Stomach (tissue), 9 donors: Measurements from ENCODE around the gene TMEM236. TPM values are rescaled to one million over a fixed set of nuclear protein-coding genes. Genes with fewer than 3 reads are reported as not detected.
A peak's percentile ranks its signal among the peaks of the same experiment; 100 is the strongest.
"Not testable (repeated sequence)": the region's sequence is repeated elsewhere in the genome, so short reads cannot be mapped to it uniquely, and the experiment has no call there.

Experiments
- DNase-seq, 2 donors: peaks; one replicate each; pipeline versions ENCODE4 v3.0.0 to v3.0.0-alpha.2; 2013 to 2019
- H3K27ac ChIP-seq, 5 donors: fragments of 200-600 bp in 4 of 5; sonication (generic) in 4 of 5; one replicate each; pipeline ENCODE4 v1.5.1; 2013 to 2019; ENCODE audit warnings: mild to moderate bottlenecking in 1 of 5, moderate library complexity in 1 of 5
- H3K27me3 ChIP-seq, 3 donors: fragments of 200-600 bp; sonication (generic); one replicate each; pipeline ENCODE4 v1.5.1; 2017 to 2019; ENCODE audit warnings: mixed run types in 1 of 3
- H3K36me3 ChIP-seq, 4 donors: fragments of 200-600 bp; sonication (generic); 1 replicate in 3 of 4; 2 replicates in 1 of 4; pipeline ENCODE4 v1.5.1; 2016 to 2019
- H3K4me1 ChIP-seq, 4 donors: fragments of 200-600 bp; sonication (generic); one replicate each; pipeline ENCODE4 v1.5.1; 2016 to 2019
- H3K4me3 ChIP-seq, 4 donors: fragments of 200-600 bp; sonication (generic) in 3 of 4; one replicate each; pipeline ENCODE4 v1.5.1; 2016 to 2019; ENCODE audit warnings: mild to moderate bottlenecking in 1 of 4
- H3K9me3 ChIP-seq, 4 donors: fragments of 200-600 bp; sonication (generic); one replicate each; pipeline ENCODE4 v1.5.1; 2016 to 2019
- EP300 ChIP-seq: sonication (generic); formaldehyde crosslinking; IDR thresholded peaks from one replicate; pipeline ENCODE4 v1.6.1; 2017; ENCODE audit warnings: antibody characterized with exemption
- POLR2A ChIP-seq, 4 donors: fragments of 450-650 bp; IDR thresholded peaks; one replicate each; pipeline ENCODE4 v1.6.1; 2016; ENCODE audit warnings: antibody characterized with exemption in 4 of 4, control low read depth in 2 of 4, mild to moderate bottlenecking in 1 of 4, moderate library complexity in 1 of 4
- POLR2AphosphoS5 ChIP-seq, 3 donors: sonication (generic); formaldehyde crosslinking; IDR thresholded peaks; one replicate each; pipeline ENCODE4 v1.6.1; 2016; ENCODE audit warnings: antibody characterized with exemption in 3 of 3
- WGBS, 5 donors: extraction: QIAGEN DNeasy Blood & Tissue Kit in 3 of 5; methylation state at CpG; one replicate each; pipeline versions ENCODE4 v1.1.5 to v1.1.7; 2013 to 2018; 5-methylcytosine and 5-hydroxymethylcytosine counted together
- intact Hi-C: fragments of 100-400 bp; cut with DNase I; formaldehyde crosslinking; loops from one replicate; pipeline ENCODE4 v1.15.1; 2023; ENCODE audit warnings: low total_unique reads
- polyA plus RNA-seq, 3 donors: library from polyadenylated mRNA; stranded (reverse); fragments of 200-250 nt; gene quantifications; one replicate each; pipeline ENCODE4 v1.2.3, GENCODE V29; 2013
- total RNA-seq, 5 donors: library from RNA; depleted of rRNA; stranded (reverse); fragments of >200 nt; gene quantifications; one replicate each; pipeline versions ENCODE4 v1.1.0 to v1.2.3, GENCODE V29; 2014 to 2016
- TF ChIP-seq, protein P1 (sequence below), 7 experiments: fragments of 450-650 bp in 4 of 7; fragments of 200-600 bp in 3 of 7; sonication (generic) in 3 of 7; IDR thresholded peaks; one replicate each; pipeline ENCODE4 v1.5.1; 2016 to 2019; ENCODE audit warnings: antibody characterized with exemption in 7 of 7, control low read depth in 2 of 7, mild to moderate bottlenecking in 1 of 7
- donor health status: healthy with polysubstance abuse.
- donor health status: Bipolar disorder and iron deficiency.
- donor health status: healthy.

Gene TMEM236
- total and polyA plus RNA-seq, 8 donors = 0.08 to 9.6 (median 1.3) TPM; not detected in 2

DNA sequence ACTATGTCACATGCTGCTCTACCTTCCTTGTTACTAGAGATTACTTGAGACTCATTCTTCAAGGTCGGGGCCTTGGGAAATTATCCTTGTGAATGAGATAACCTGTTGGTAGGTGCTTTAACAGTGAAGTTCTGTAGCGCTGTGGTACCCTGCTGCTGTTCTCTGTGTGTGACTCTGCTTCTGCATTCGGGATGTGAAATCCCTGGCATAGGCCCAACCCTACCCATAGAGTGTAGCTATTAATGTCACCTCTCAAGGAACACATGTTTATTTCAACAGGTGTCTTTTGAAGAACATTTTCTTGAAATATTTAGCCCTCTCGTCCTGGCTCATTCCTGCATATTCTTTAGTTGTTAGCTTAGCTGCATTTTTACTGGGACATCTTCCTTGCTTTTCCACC is 41.8 kb upstream of the TMEM236 start:
- H3K27me3 ChIP-seq = no peaks in the 10 kb centered on the region
- DNase-seq = peak in 1 of 2 donors; percentile 20
- no peak overlapping the region for H3K4me3 ChIP-seq
- no peaks in the 10 kb centered on the region for H3K9me3 ChIP-seq
- WGBS, 5 donors = 67 to 83% (median 68%) methylated on average over 4 of the region's 4 CpGs
- H3K27ac ChIP-seq = no peak overlapping the region
- no peaks in the 10 kb centered on the region for H3K4me1 ChIP-seq
- intact Hi-C loops = no loop called here
- H3K36me3 ChIP-seq = peaks cover 32 to 100% (median 99%) of the 10 kb centered on the region in 4 donors
- TF ChIP-seq EP300 = no peak

DNA sequence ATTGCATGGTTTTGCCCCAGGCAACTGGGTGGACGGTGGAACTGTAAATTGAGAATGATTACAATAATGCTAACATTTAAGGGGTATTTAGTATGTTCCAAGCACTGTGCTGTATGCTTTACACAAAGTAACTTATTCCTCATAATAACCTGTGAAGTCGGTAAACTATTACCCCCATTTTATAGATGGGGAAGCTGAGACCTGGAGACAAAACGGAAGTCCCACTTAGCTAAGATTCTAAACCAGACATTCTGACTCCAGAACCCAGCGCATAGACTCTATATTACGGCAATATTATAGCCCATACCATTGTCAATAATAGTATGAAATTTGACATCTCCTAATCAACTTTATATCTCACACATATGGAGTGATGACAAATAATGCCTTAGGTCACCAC is 39.9 kb upstream of the TMEM236 start:
- 94 to 98% (median 96%) methylated on average over 5 of the region's 5 CpGs for WGBS, 5 donors
- TF ChIP-seq, protein P1, sequence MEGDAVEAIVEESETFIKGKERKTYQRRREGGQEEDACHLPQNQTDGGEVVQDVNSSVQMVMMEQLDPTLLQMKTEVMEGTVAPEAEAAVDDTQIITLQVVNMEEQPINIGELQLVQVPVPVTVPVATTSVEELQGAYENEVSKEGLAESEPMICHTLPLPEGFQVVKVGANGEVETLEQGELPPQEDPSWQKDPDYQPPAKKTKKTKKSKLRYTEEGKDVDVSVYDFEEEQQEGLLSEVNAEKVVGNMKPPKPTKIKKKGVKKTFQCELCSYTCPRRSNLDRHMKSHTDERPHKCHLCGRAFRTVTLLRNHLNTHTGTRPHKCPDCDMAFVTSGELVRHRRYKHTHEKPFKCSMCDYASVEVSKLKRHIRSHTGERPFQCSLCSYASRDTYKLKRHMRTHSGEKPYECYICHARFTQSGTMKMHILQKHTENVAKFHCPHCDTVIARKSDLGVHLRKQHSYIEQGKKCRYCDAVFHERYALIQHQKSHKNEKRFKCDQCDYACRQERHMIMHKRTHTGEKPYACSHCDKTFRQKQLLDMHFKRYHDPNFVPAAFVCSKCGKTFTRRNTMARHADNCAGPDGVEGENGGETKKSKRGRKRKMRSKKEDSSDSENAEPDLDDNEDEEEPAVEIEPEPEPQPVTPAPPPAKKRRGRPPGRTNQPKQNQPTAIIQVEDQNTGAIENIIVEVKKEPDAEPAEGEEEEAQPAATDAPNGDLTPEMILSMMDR (IDR thresholded peaks at IDR 0.05) = no peak
- no peak for DNase-seq
- H3K4me1 ChIP-seq = no peaks in the 10 kb centered on the region
- H3K27ac ChIP-seq = no peak overlapping the region
- no peaks in the 10 kb centered on the region for H3K9me3 ChIP-seq
- intact Hi-C loops = no loop called here
- no peaks in the 10 kb centered on the region for H3K27me3 ChIP-seq
- H3K36me3 ChIP-seq = peaks cover 20 to 98% (median 96%) of the 10 kb centered on the region in 4 donors
- no peak overlapping the region for H3K4me3 ChIP-seq

- no peaks in the 10 kb centered on the region for H3K27me3 ChIP-seq
- intact Hi-C loops = no loop called here
- H3K4me1 ChIP-seq = no peaks in the 10 kb centered on the region
- no peak overlapping the region for H3K27ac ChIP-seq
- DNase-seq = peak in 1 of 2 donors; percentile 10
- H3K4me3 ChIP-seq = peak overlapping the region in 1 of 4 donors; percentile 2
- no peaks in the 10 kb centered on the region for H3K9me3 ChIP-seq
- H3K36me3 ChIP-seq = peaks cover 20 to 97% (median 95%) of the 10 kb centered on the region in 4 donors
- TF ChIP-seq POLR2A (IDR thresholded peaks at IDR 0.05) (no peak), POLR2AphosphoS5 (IDR thresholded peaks at IDR 0.05) (no peak), EP300 (no peak)
- TF ChIP-seq, protein P1 (IDR thresholded peaks at IDR 0.05) = no peak
- WGBS, 5 donors = 84 to 91% (median 88%) methylated on average over 18 of the region's 18 CpGs
Observed at GRCh38 chr10:17712717-17713471, 39.1 kb upstream of the TMEM236 start.

DNA sequence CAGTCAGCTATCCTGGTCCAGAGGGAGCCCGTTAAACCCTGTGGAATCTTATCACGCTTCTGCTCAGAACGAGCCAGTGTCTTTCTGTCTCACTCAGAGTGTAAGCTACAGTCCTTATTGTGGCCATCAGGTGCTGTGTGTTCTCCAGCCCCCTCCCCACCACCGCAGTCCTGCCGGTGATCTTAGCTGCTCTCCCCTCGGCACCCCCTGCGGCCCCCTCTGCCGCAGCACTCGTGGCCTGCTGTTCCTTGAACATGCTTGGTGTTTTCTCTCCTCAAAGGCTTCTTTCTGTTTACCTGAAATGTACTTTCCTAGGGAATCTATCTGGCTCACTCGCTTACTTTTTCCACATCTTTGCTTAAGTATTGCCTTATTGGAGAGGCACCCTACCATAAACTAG is 38.2 kb upstream of the TMEM236 start:
- Histone ChIP-seq H3K4me3 (no peak overlapping the region), H3K4me1 (no peaks in the 10 kb centered on the region), H3K9me3 (no peaks in the 10 kb centered on the region), H3K27me3 (no peaks in the 10 kb centered on the region), H3K27ac (no peak overlapping the region), H3K36me3 (peaks cover 17 to 88% (median 86%) of the 10 kb centered on the region in 4 donors)
- intact Hi-C loops = no loop called here
- WGBS, 5 donors = 92 to 97% (median 94%) methylated on average over 10 of the region's 10 CpGs
- DNase-seq = no peak
- TF ChIP-seq, protein P1 (IDR thresholded peaks at IDR 0.05) = no peak
- no peak for TF ChIP-seq POLR2AphosphoS5 (IDR thresholded peaks at IDR 0.05)
- TF ChIP-seq EP300 = no peak
- no peak for TF ChIP-seq POLR2A (IDR thresholded peaks at IDR 0.05)

DNA sequence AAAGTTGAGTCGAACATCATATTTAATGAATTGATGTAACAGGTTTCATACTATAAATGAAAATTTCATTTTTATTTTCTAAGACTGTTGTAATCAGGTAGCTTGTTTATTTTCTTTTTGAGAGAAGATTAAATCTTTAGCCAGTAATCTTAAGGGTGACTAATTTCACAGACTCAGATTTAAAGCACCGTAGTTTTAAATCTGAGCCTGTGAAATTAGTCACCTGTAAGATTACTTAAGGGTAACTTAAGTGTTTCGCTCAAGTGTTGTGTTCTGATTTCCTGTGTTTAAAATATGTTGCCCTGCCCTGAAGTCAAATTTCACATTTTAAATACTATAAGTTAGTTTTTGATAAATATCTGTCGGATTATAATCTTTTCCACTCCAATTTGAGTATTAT is 35.8 kb upstream of the TMEM236 start:
- Histone ChIP-seq H3K4me3 (no peak overlapping the region), H3K4me1 (no peaks in the 10 kb centered on the region), H3K36me3 (peaks cover 14 to 64% (median 63%) of the 10 kb centered on the region in 4 donors), H3K9me3 (no peaks in the 10 kb centered on the region), H3K27ac (no peak overlapping the region), H3K27me3 (no peaks in the 10 kb centered on the region)
- intact Hi-C loops = no loop called here
- no peak for DNase-seq
- whole genome bisulfite sequencing, 5 donors = 89 to 96% (median 92%) methylated on average over 4 of the region's 4 CpGs
- TF ChIP-seq POLR2AphosphoS5 (IDR thresholded peaks at IDR 0.05) (no peak), POLR2A (IDR thresholded peaks at IDR 0.05) (no peak), EP300 (no peak)
- TF ChIP-seq, protein P1 (IDR thresholded peaks at IDR 0.05) = no peak

DNA sequence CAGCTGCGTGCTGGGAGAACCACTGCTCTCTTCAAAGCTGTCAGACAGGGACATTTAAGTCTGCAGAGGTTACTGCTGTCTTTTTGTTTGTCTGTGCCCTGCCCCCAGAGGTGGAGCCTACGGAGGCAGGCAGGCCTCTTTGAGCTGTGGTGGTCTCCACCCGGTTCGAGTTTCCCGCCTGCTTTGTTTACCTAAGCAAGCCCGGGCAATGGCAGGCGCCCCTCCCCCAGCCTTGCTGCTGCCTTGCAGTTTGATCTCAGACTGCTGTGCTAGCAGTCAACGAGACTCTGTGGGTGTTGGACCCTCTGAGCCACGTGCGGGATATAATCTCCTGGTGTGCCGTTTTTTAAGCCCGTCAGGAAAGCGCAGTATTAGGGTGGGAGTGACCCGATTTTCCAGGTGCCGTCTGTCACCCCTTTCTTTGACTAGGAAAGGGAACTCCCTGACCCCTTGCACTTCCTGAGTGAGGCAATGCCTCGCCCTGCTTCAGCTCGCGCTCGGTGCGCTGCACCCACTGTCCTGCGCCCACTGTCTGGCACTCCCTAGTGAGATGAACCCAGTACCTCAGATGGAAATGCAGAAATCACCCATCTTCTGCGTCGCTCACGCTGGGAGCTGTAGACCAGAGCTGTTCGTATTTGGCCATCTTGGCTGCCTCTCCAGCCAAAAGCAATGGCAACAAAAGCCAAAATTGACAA is 29.5 kb upstream of the TMEM236 start:
- intact Hi-C loops, H3K9me3 ChIP-seq, H3K4me3 ChIP-seq, DNase-seq, H3K27me3 ChIP-seq, H3K4me1 ChIP-seq, H3K27ac ChIP-seq: not testable (repeated sequence)
- H3K36me3 ChIP-seq = peaks cover 0 to 21% (median 19%) of the 10 kb centered on the region in 4 donors
- 87 to 97% (median 93%) methylated on average over 22 to 25 of the region's 25 CpGs for whole genome bisulfite sequencing, 5 donors
